Uterus (tissue), 4 donors: Measurements from ENCODE around the gene GARNL3. TPM values are rescaled to one million over a fixed set of nuclear protein-coding genes. Genes with fewer than 3 reads are reported as not detected.

ENCODE experiments used
- DNase-seq, 2 donors: peaks; one replicate each; pipeline ENCODE4 v3.0.0-alpha.2; 2019 to 2020
- H3K27ac ChIP-seq, 2 donors: fragments of 200-600 bp; sonication (generic); 1 replicate in 1 of 2; 2 replicates in 1 of 2; pipeline ENCODE4 v1.5.1; 2016 to 2018
- H3K27me3 ChIP-seq, 2 donors: fragments of 200-600 bp; sonication (generic); one replicate each; pipeline ENCODE4 v1.5.1; 2018 to 2019; ENCODE audit warnings: control low read depth in 1 of 2
- H3K36me3 ChIP-seq, 2 donors: fragments of 200-600 bp; sonication (generic); one replicate each; pipeline ENCODE4 v1.5.1; 2019; ENCODE audit warnings: control low read depth in 1 of 2
- H3K4me1 ChIP-seq, 2 donors: fragments of 200-600 bp; sonication (generic); one replicate each; pipeline ENCODE4 v1.5.1; 2018 to 2019; ENCODE audit warnings: control low read depth in 1 of 2
- H3K4me3 ChIP-seq, 2 donors: fragments of 200-600 bp; sonication (generic); 1 replicate in 1 of 2; 2 replicates in 1 of 2; pipeline ENCODE4 v1.5.1; 2018 to 2019; ENCODE audit warnings: mild to moderate bottlenecking in 1 of 2
- H3K9me3 ChIP-seq, 2 donors: fragments of 200-600 bp; sonication (generic); one replicate each; pipeline ENCODE4 v1.5.1; 2019; ENCODE audit warnings: control low read depth in 1 of 2
- POLR2A ChIP-seq, 2 donors: fragments of 450-650 bp; IDR thresholded peaks; one replicate each; pipeline ENCODE4 v1.6.1; 2016; ENCODE audit warnings: antibody characterized with exemption in 2 of 2, mild to moderate bottlenecking in 1 of 2, moderate library complexity in 1 of 2
- intact Hi-C: fragments of 100-400 bp; cut with DNase I; formaldehyde crosslinking; loops from one replicate; pipeline ENCODE4 v1.15.1; 2023; ENCODE audit warnings: low total_unique reads
- total RNA-seq, 4 donors: library from RNA; depleted of rRNA in 3 of 4; stranded (reverse); fragments of >200 nt in 3 of 4; gene quantifications; one replicate each; pipeline versions ENCODE4 v1.1.0 to v1.2.4, GENCODE V29; 2014 to 2023
- TF ChIP-seq, protein P1 (sequence below), 4 experiments: fragments of 200-600 bp in 2 of 4; fragments of 450-650 bp in 2 of 4; sonication (generic) in 2 of 4; IDR thresholded peaks; one replicate each; pipeline ENCODE4 v1.5.1; 2016 to 2019; ENCODE audit warnings: antibody characterized with exemption in 4 of 4, mild to moderate bottlenecking in 2 of 4, moderate library complexity in 1 of 4
- donor health status: DM: yes; HTN: yes; CAD: no.

The GARNL3 gene
- total RNA-seq, 4 donors from 2014 or later, result 9.7 to 79.7 (median 72.0) TPM

DNA sequence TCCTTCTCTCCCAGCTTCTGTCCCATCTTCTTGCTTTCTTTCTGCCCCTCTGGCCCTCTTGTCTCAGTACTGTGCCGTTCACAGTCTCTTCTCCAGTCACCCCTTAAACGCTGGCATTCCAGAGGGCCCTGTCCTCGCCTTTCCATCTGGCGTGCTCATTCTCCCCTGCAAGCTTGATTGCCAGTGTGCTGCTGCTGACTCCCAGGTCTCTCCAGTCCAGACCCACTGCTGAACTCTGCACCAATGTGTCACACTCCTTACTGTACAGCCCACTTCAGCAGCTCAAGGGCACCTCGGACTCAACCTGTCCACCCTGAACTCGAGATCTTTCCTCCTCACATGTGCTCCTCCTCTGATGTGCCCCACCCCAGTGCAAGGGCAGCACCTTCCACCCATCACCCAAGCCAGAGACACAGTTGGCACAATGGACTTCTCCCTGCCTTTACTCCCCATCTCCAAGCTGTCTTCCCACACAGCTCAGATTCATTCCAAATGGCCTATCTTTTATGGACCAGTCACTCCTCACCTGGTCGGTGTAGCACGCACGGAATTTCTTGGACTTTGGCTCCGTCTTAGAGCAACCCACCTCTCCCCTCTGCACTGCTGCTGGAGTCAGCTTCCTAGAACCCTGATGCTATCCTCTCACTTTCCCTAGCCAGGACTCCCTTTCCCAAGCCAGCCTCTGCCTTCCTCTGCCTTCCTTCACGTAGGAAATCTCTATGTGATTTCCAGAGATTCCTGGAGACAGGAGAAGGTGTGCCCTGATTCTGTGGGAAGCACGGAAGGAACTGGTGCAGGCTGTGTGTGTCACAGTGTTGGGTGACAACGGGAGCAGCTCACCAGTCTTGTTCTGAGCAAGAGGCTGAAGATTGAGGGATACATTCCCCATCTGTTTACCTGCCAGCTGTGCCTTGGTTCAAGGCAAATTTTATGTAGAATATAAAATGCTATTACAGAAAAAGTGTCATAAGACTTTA is 106.4 kb downstream of the GARNL3 start:
- no peak for DNase-seq

DNA sequence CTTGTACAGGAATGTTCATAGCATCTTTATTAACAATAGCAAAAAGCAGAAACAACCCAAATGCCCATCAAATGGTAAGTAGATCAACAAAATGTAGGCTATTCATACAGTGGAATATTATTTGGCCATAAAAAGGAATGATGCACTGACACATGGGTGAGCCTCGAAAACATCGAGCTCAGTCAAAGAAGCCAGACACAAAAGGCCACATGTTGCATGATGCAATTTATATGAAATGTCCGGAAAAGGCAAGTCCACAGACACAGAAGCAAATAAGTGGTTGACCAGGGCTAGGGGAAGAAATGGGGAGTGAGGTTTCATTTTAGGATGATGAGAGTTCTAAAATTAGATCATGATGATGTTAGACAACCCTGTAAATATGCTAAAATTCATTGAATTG is 115.9 kb downstream of the GARNL3 start:
- Histone ChIP-seq H3K9me3 (no peaks in the 10 kb centered on the region), H3K27me3 (no peaks in the 10 kb centered on the region), H3K27ac (no peak overlapping the region), H3K4me3 (no peak overlapping the region), H3K4me1 (no peaks in the 10 kb centered on the region), H3K36me3 (no peaks in the 10 kb centered on the region)
- no peak for TF ChIP-seq POLR2A (IDR thresholded peaks at IDR 0.05)
- TF ChIP-seq, protein P1, sequence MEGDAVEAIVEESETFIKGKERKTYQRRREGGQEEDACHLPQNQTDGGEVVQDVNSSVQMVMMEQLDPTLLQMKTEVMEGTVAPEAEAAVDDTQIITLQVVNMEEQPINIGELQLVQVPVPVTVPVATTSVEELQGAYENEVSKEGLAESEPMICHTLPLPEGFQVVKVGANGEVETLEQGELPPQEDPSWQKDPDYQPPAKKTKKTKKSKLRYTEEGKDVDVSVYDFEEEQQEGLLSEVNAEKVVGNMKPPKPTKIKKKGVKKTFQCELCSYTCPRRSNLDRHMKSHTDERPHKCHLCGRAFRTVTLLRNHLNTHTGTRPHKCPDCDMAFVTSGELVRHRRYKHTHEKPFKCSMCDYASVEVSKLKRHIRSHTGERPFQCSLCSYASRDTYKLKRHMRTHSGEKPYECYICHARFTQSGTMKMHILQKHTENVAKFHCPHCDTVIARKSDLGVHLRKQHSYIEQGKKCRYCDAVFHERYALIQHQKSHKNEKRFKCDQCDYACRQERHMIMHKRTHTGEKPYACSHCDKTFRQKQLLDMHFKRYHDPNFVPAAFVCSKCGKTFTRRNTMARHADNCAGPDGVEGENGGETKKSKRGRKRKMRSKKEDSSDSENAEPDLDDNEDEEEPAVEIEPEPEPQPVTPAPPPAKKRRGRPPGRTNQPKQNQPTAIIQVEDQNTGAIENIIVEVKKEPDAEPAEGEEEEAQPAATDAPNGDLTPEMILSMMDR (IDR thresholded peaks at IDR 0.05), result no peak
- intact Hi-C loops, result no loop called here
- no peak for DNase-seq

More for the DNA sequence above, 106.4 kb downstream of the GARNL3 start:
- H3K36me3 ChIP-seq, result no peaks in the 10 kb centered on the region
- intact Hi-C loops, result no loop called here
- H3K27me3 ChIP-seq, result no peaks in the 10 kb centered on the region
- TF ChIP-seq, protein P1 (IDR thresholded peaks at IDR 0.05), result no peak
- no peak for TF ChIP-seq POLR2A (IDR thresholded peaks at IDR 0.05)
- no peak overlapping the region for H3K4me3 ChIP-seq
- H3K4me1 ChIP-seq, result no peaks in the 10 kb centered on the region
- no peaks in the 10 kb centered on the region for H3K9me3 ChIP-seq
- no peak overlapping the region for H3K27ac ChIP-seq

DNA sequence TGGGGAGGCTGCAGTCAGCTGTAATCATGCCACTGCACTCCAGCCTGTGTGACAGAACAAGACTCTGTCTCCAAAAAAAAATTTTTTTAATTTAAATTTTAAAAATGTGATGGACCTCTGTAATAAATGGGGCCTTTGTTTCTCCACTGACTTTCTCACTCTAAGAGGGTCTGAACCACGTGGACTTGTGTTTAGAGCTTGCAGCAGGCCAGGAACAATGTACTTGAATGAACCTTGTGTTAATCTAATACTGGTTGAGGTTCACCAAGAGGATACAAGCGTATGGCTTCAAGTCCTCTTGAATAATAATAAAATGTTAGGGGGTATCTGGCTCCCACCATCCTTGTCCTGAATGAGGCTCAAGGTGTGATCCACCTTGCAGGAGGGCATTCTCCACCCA is 118.0 kb downstream of the GARNL3 start:
- peak in 1 of 2 donors; percentile 2 for DNase-seq
- Histone ChIP-seq H3K9me3 (no peaks in the 10 kb centered on the region), H3K4me3 (no peak overlapping the region), H3K27ac (no peak overlapping the region), H3K4me1 (no peaks in the 10 kb centered on the region), H3K27me3 (no peaks in the 10 kb centered on the region), H3K36me3 (no peaks in the 10 kb centered on the region)
- TF ChIP-seq POLR2A (IDR thresholded peaks at IDR 0.05), result no peak
- TF ChIP-seq, protein P1 (IDR thresholded peaks at IDR 0.05), result no peak
- intact Hi-C loops, result no loop called here

DNA sequence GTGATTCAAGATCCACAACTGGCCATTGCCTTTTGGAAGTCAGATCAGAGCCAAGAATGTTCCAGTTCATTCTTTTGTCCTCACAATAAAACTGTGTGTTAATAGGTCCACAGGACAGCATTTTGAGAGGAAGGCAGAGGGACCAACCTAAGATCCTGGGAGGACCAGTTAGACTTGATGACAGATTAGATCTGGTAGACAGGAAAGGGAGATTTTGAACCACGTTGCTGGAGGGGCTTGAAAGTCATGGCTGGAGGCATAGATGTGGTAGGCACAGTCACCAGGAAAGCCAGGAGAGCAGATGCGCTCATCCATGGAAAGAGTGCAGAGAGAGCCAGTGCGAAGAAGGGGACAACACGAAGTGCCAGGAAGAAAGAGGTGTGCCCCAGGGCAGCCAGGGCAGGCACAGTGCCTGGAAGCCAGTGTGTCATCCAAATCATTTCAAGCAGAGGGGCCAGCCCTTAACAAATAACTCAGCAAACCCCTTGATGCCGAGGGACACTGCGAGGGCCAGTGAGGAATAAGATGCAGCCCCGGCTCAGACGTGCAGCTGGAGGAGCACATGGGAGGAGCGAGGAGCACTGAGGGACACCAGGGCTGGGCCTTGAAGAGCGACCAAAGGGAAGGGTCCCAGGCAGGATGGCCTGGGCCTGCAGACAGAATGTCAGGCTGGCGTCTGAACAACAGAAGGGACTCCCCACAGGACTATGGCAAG is 119.6 kb downstream of the GARNL3 start:
- Histone ChIP-seq H3K27ac (no peak overlapping the region), H3K9me3 (no peaks in the 10 kb centered on the region), H3K27me3 (no peaks in the 10 kb centered on the region), H3K4me1 (no peaks in the 10 kb centered on the region), H3K4me3 (no peak overlapping the region), H3K36me3 (no peaks in the 10 kb centered on the region)
- peak in 1 of 2 donors; percentile 7 for DNase-seq
- TF ChIP-seq POLR2A (IDR thresholded peaks at IDR 0.05), result no peak
- TF ChIP-seq, protein P1 (IDR thresholded peaks at IDR 0.05), result no peak
- intact Hi-C loops, result no loop called here

DNA sequence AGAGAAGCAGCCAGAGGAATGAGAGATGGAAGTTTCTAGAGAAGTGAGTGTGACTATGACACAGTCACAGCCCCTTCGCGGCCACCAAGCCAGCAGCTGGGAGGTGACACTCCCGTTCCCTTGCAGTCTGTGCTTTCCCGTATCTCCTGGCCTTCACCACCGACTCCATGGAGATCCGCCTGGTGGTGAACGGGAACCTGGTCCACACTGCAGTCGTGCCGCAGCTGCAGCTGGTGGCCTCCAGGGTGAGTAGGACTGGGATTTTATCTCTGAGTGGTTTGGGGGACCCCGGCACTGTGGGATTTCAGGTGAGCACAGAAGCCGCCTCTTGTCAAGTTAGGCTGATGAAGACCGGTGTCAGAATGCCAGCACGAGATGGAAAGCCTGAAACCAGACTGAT is 120.3 kb downstream of the GARNL3 start:
- Histone ChIP-seq H3K27ac (no peak overlapping the region), H3K4me3 (no peak overlapping the region), H3K36me3 (no peaks in the 10 kb centered on the region), H3K4me1 (no peaks in the 10 kb centered on the region), H3K9me3 (no peaks in the 10 kb centered on the region), H3K27me3 (no peaks in the 10 kb centered on the region)
- intact Hi-C loops, result no loop called here
- peak in 1 of 2 donors; percentile 5 for DNase-seq
- TF ChIP-seq, protein P1 (IDR thresholded peaks at IDR 0.05), result no peak
- TF ChIP-seq POLR2A (IDR thresholded peaks at IDR 0.05), result no peak
